NCI-H2171 treated with DMSO at 0.1 percent for 48 hours (cell line): Measurements from ENCODE around the gene NR3C1.
A peak's percentile ranks its signal among the peaks of the same experiment; 100 is the strongest.

Experiments used
- DNase-seq: peaks from one replicate; lab custom pipeline; 2025; lab: John Stamatoyannopoulos, UW

Gene NR3C1

GRCh38 chr5:143426437-143426991 lies 23.0 kb upstream of the NR3C1 start:
- DNase-seq: no peak

- DNase-seq: no peak
These were observed 22.3 kb upstream of the NR3C1 start for GRCh38 chr5:143425835-143426234.

GRCh38 chr5:143418140-143418866 lies 14.8 kb upstream of the NR3C1 start:
- DNase-seq: no peak

- DNase-seq: no peak
These were observed 14.1 kb upstream of the NR3C1 start for GRCh38 chr5:143417503-143418139.

GRCh38 chr5:143416411-143416810 lies 12.9 kb upstream of the NR3C1 start:
- no peak for DNase-seq

GRCh38 chr5:143413958-143414669 lies 10.6 kb upstream of the NR3C1 start:
- DNase-seq: no peak

- no peak for DNase-seq
These were observed 9.3 kb upstream of the NR3C1 start for GRCh38 chr5:143412661-143413342.

- DNase-seq: no peak
These were observed 6.4 kb upstream of the NR3C1 start for GRCh38 chr5:143409926-143410325.

GRCh38 chr5:143406408-143406807 lies 2.9 kb upstream of the NR3C1 start:
- DNase-seq: no peak

- no peak for DNase-seq
These were observed 2.3 kb upstream of the NR3C1 start for GRCh38 chr5:143405849-143406098.

- DNase-seq: peak; percentile 91
These were observed 1.8 kb upstream of the NR3C1 start for GRCh38 chr5:143405063-143405848.

- DNase-seq: peak; percentile 62
These were observed 1.1 kb upstream of the NR3C1 start for GRCh38 chr5:143404416-143405062.

- no peak for DNase-seq
These were observed 223 bp downstream of the NR3C1 start for GRCh38 chr5:143403334-143403592.

GRCh38 chr5:143402553-143403333 lies 743 bp downstream of the NR3C1 start:
- peak; percentile 40 for DNase-seq

- peak; percentile 66 for DNase-seq
These were observed 1.4 kb downstream of the NR3C1 start for GRCh38 chr5:143402017-143402552.

GRCh38 chr5:143401227-143402016 lies 2.1 kb downstream of the NR3C1 start:
- peak; percentile 19 for DNase-seq

- DNase-seq: peak; percentile 51
These were observed 2.8 kb downstream of the NR3C1 start for GRCh38 chr5:143400541-143401226.

- peak; percentile 49 for DNase-seq
These were observed 3.6 kb downstream of the NR3C1 start for GRCh38 chr5:143399616-143400540.
